Left ventricle myocardium inferior (tissue), 1 donor: ENCODE results near the gene PCSK6. TPM values are rescaled to one million over a fixed set of nuclear protein-coding genes. Genes with fewer than 3 reads are reported as not detected.

Experiments used
- DNase-seq: peaks from one replicate; pipeline ENCODE4 v3.0.0-alpha.2; 2020
- H3K27ac ChIP-seq: fragments of 200-600 bp; replicated peaks from 2 replicates; pipeline ENCODE4 v1.8.0; 2021
- H3K27me3 ChIP-seq: fragments of 200-600 bp; 2 replicates; pipeline ENCODE4 v1.8.0; 2021; ENCODE audit warnings: low read depth
- H3K36me3 ChIP-seq: fragments of 200-600 bp; 2 replicates; pipeline ENCODE4 v1.8.0; 2021
- H3K4me1 ChIP-seq: fragments of 200-600 bp; 2 replicates; pipeline ENCODE4 v1.8.0; 2021
- H3K4me3 ChIP-seq: fragments of 200-600 bp; 2 replicates; pipeline ENCODE4 v1.8.0; 2021; ENCODE audit warnings: mild to moderate bottlenecking, moderate library complexity
- H3K9me3 ChIP-seq: fragments of 200-600 bp; replicated peaks from 2 replicates; pipeline ENCODE4 v1.8.0; 2021
- CTCF ChIP-seq: fragments of 200-600 bp; IDR thresholded peaks from 2 replicates; pipeline ENCODE4 v1.8.0; 2021; ENCODE audit warnings: antibody characterized with exemption, mild to moderate bottlenecking, borderline replicate concordance
- intact Hi-C: fragments of 100-400 bp; cut with micrococcal nuclease; formaldehyde crosslinking; loops from one replicate; pipeline ENCODE4 v1.11.0; 2022
- total RNA-seq: library from RNA; stranded (reverse); fragmentation: NEBNext Ultra II Directional; extraction: Animal tissue kit (Norgen Biotek cat#: 25700); gene quantifications from one replicate; pipeline ENCODE4 v1.2.1, GENCODE V29; 2021
- donor health status: DM: no; HTN: yes; CAD: no; lungs with severe emphysema.

Gene PCSK6
- total RNA-seq, 1 donor from 2014 or later, result 28.6 TPM

GRCh38 chr15:101329867-101330380, 159.6 kb downstream of the PCSK6 start:
- Histone ChIP-seq H3K27me3 (no peaks in the 10 kb centered on the region), H3K4me3 (no peak overlapping the region), H3K27ac (no peak overlapping the region), H3K4me1 (peaks cover 5% of the 10 kb centered on the region), H3K36me3 (peaks cover 18% of the 10 kb centered on the region), H3K9me3 (peaks cover 4% of the 10 kb centered on the region)
- TF ChIP-seq CTCF, result no peak
- intact Hi-C loops, result no loop called here
- no peak for DNase-seq

- DNase-seq, result no peak
- intact Hi-C loops, result no loop called here
- H3K4me1 ChIP-seq, result no peaks in the 10 kb centered on the region
- TF ChIP-seq CTCF, result no peak
- H3K27ac ChIP-seq, result no peak overlapping the region
- no peaks in the 10 kb centered on the region for H3K27me3 ChIP-seq
- peaks cover 24% of the 10 kb centered on the region for H3K36me3 ChIP-seq
- H3K9me3 ChIP-seq, result peaks cover 1% of the 10 kb centered on the region
- no peak overlapping the region for H3K4me3 ChIP-seq
These were observed 160.1 kb downstream of the PCSK6 start for GRCh38 chr15:101329309-101329863.

- no peak overlapping the region for H3K4me3 ChIP-seq
- intact Hi-C loops, result no loop called here
- no peaks in the 10 kb centered on the region for H3K27me3 ChIP-seq
- TF ChIP-seq CTCF, result no peak
- H3K9me3 ChIP-seq, result no peaks in the 10 kb centered on the region
- DNase-seq, result no peak
- no peaks in the 10 kb centered on the region for H3K4me1 ChIP-seq
- H3K36me3 ChIP-seq, result peaks cover 30% of the 10 kb centered on the region
- no peak overlapping the region for H3K27ac ChIP-seq
These were observed 161.5 kb downstream of the PCSK6 start for GRCh38 chr15:101328001-101328400.

- Histone ChIP-seq H3K36me3 (peaks cover 35% of the 10 kb centered on the region), H3K4me3 (no peak overlapping the region), H3K4me1 (no peaks in the 10 kb centered on the region), H3K9me3 (no peaks in the 10 kb centered on the region), H3K27me3 (no peaks in the 10 kb centered on the region), H3K27ac (no peak overlapping the region)
- intact Hi-C loops, result no loop called here
- no peak for TF ChIP-seq CTCF
- no peak for DNase-seq
These were observed 162.3 kb downstream of the PCSK6 start for GRCh38 chr15:101327147-101327740.

- H3K9me3 ChIP-seq, result no peaks in the 10 kb centered on the region
- H3K4me1 ChIP-seq, result no peaks in the 10 kb centered on the region
- H3K27ac ChIP-seq, result no peak overlapping the region
- DNase-seq, result no peak
- H3K27me3 ChIP-seq, result no peaks in the 10 kb centered on the region
- intact Hi-C loops, result no loop called here
- H3K4me3 ChIP-seq, result no peak overlapping the region
- peaks cover 41% of the 10 kb centered on the region for H3K36me3 ChIP-seq
- TF ChIP-seq CTCF, result no peak
These were observed 162.9 kb downstream of the PCSK6 start for GRCh38 chr15:101326462-101327146.
